GM21528 (cell line): ENCODE measurements around the gene SMIM29.

Experiments
- ATAC-seq: cut with Tn5 transposase; IDR thresholded peaks from one replicate; pipeline ENCODE4 v1.9.1; 2021; ENCODE audit warnings: mild to moderate bottlenecking, moderate library complexity; ENCODE audit not compliant: unreplicated experiment, low FRiP score

Gene SMIM29

GRCh38 chr6:34230653-34231371, 18.0 kb downstream of the SMIM29 start:
- no peak for ATAC-seq

GRCh38 chr6:34229877-34230276, 18.9 kb downstream of the SMIM29 start:
- ATAC-seq, result no peak

GRCh38 chr6:34227761-34228421, 20.9 kb downstream of the SMIM29 start:
- ATAC-seq, result no peak

GRCh38 chr6:34226731-34227586, 21.8 kb downstream of the SMIM29 start:
- ATAC-seq, result no peak

GRCh38 chr6:34226066-34226465, 22.7 kb downstream of the SMIM29 start:
- ATAC-seq, result no peak

- ATAC-seq, result no peak
Measured at GRCh38 chr6:34225551-34225950, 23.3 kb downstream of the SMIM29 start.

GRCh38 chr6:34223956-34224940, 24.6 kb downstream of the SMIM29 start:
- peak; percentile 71 for ATAC-seq

- peak; percentile 37 for ATAC-seq
Measured at GRCh38 chr6:34223381-34223955, 25.3 kb downstream of the SMIM29 start.

- no peak for ATAC-seq
Measured at GRCh38 chr6:34218691-34219090, 30.1 kb downstream of the SMIM29 start.

- no peak for ATAC-seq
Measured at GRCh38 chr6:34213772-34214171, 35.0 kb downstream of the SMIM29 start.

GRCh38 chr6:34207695-34208443, 40.9 kb downstream of the SMIM29 start:
- ATAC-seq, result no peak

- no peak for ATAC-seq
Measured at GRCh38 chr6:34206726-34207125, 42.1 kb downstream of the SMIM29 start.

- no peak for ATAC-seq
Measured at GRCh38 chr6:34205916-34206315, 42.9 kb downstream of the SMIM29 start.

GRCh38 chr6:34205466-34205865, 43.3 kb downstream of the SMIM29 start:
- no peak for ATAC-seq

GRCh38 chr6:34204693-34205092, 44.1 kb downstream of the SMIM29 start:
- ATAC-seq, result no peak

GRCh38 chr6:34202329-34203201, 46.2 kb downstream of the SMIM29 start:
- no peak for ATAC-seq

GRCh38 chr6:34201455-34202107, 47.2 kb downstream of the SMIM29 start:
- ATAC-seq, result no peak
